ENCODE data around the gene TMEM170B. TPM values are rescaled to one million over a fixed set of nuclear protein-coding genes. Genes with fewer than 3 reads are reported as not detected.

TMEM170B gene
- total and polyA plus RNA-seq, 9 donors = 2.1 to 5.9 (median 5.3) TPM

DNA sequence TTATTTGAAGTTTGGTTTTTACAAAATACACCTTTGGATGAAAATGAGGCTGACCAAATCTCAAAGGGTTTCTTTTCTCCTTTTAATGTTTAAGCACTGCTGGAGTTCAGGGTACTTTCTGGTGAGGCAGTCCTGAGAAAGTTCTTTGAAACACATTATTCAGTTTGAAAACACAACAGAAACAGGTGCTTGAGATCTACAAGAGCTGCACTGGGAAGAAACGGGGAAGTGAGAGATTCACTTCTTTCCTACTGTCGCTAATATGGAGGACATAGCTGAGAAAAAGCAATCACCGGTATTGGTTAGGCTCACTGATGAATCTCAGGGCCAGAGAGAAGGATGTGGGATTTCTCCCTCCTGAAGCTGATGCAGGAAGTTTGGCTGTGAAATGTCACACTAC, 22.9 kb upstream of the TMEM170B start:
- intact Hi-C loops (cut with DNase I) = no loop called here
- Histone ChIP-seq H3K27me3 (no peaks in the 10 kb centered on the region), H3K9me3 (no peaks in the 10 kb centered on the region), H3K4me3 (no peak overlapping the region), H3K27ac (no peak overlapping the region), H3K36me3 (no peaks in the 10 kb centered on the region), H3K4me1 (ENCODE audit: insufficient read depth) (no peaks in the 10 kb centered on the region)
- TF ChIP-seq POLR2A (IDR thresholded peaks at IDR 0.05) (no peak), EP300 (IDR thresholded peaks at IDR 0.05) (no peak)
- TF ChIP-seq, protein P1, sequence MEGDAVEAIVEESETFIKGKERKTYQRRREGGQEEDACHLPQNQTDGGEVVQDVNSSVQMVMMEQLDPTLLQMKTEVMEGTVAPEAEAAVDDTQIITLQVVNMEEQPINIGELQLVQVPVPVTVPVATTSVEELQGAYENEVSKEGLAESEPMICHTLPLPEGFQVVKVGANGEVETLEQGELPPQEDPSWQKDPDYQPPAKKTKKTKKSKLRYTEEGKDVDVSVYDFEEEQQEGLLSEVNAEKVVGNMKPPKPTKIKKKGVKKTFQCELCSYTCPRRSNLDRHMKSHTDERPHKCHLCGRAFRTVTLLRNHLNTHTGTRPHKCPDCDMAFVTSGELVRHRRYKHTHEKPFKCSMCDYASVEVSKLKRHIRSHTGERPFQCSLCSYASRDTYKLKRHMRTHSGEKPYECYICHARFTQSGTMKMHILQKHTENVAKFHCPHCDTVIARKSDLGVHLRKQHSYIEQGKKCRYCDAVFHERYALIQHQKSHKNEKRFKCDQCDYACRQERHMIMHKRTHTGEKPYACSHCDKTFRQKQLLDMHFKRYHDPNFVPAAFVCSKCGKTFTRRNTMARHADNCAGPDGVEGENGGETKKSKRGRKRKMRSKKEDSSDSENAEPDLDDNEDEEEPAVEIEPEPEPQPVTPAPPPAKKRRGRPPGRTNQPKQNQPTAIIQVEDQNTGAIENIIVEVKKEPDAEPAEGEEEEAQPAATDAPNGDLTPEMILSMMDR (IDR thresholded peaks at IDR 0.05) = no peak
- 52 to 88% (median 54%) methylated on average over 3 of the region's 3 CpGs for WGBS, 3 donors
- DNase-seq = no peak

DNA sequence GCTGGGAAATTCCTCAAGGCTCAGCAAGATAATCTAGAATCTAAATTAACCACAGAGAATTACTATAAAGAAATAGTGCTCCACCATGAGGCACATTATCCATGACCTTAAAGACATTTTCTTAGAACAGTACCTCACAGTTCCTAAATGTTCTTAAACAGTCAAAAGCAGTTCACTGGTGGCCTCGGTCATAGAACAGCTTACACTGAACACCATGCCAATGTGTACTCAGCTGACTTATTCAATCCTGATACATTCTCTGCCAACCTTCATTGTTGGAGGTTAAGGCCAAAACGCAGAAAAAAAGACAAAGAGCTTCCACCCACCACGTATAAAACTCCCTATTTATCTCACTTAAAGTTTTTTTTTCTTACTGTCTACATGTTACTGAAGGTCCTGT, 21.8 kb upstream of the TMEM170B start:
- H3K4me3 ChIP-seq = no peak overlapping the region
- TF ChIP-seq POLR2A (IDR thresholded peaks at IDR 0.05) = no peak
- TF ChIP-seq EP300 (IDR thresholded peaks at IDR 0.05) = no peak
- TF ChIP-seq, protein P1 (IDR thresholded peaks at IDR 0.05) = no peak
- H3K36me3 ChIP-seq = no peaks in the 10 kb centered on the region
- H3K9me3 ChIP-seq = no peaks in the 10 kb centered on the region
- no peak for DNase-seq
- intact Hi-C loops (cut with DNase I) = no loop called here
- no peak overlapping the region for H3K27ac ChIP-seq
- H3K4me1 ChIP-seq (ENCODE audit: insufficient read depth) = no peaks in the 10 kb centered on the region
- H3K27me3 ChIP-seq = no peaks in the 10 kb centered on the region
- 63 to 66% (median 66%) methylated on average over 3 of the region's 3 CpGs for WGBS, 3 donors

DNA sequence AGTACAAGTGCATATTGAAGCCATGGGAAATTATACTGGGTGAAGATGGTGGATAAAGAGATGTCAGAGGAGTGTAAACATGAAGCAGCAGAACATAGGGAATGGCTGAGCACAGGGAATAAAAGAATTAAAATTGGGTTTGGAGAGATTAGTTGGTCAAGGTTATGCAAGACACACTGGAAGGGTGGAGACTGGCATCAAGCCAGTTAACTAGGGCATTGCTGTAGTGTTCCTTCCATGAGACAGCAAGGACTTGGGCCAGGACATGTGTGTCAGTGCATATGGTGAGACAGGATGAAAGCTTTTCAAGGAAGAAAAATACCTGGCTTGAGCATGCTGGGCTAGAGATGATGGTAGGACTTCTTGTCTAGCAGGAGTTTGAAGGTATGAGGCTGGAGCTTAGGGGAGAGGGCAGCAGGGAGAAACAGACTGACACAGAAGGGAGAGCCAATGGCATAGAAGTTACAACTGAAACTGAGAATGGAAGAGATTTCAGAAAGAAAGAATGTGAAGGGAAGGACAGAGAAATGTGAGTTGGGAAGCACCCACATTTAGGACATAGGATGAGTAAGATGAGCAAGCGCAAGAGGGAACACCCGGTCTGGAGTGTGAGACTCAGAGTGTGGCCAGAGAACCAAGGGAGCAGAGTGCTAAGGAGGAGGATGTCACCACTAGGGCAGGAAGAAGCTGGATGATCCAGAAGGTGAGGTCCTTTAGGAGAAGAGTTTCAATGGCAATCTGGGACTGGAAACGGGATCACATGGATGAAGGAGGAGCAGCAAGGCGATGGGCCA, 14.5 kb upstream of the TMEM170B start:
- DNase-seq = no peak
- intact Hi-C loops (cut with DNase I) = no loop called here
- TF ChIP-seq POLR2A (IDR thresholded peaks at IDR 0.05) (no peak), EP300 (IDR thresholded peaks at IDR 0.05) (no peak)
- TF ChIP-seq, protein P1 (IDR thresholded peaks at IDR 0.05) = no peak
- Histone ChIP-seq H3K9me3 (no peaks in the 10 kb centered on the region), H3K4me3 (no peak overlapping the region), H3K27ac (no peak overlapping the region), H3K4me1 (ENCODE audit: insufficient read depth) (no peaks in the 10 kb centered on the region), H3K36me3 (no peaks in the 10 kb centered on the region), H3K27me3 (no peaks in the 10 kb centered on the region)
- WGBS, 3 donors = 90 to 96% (median 92%) methylated on average over 4 of the region's 4 CpGs

DNA sequence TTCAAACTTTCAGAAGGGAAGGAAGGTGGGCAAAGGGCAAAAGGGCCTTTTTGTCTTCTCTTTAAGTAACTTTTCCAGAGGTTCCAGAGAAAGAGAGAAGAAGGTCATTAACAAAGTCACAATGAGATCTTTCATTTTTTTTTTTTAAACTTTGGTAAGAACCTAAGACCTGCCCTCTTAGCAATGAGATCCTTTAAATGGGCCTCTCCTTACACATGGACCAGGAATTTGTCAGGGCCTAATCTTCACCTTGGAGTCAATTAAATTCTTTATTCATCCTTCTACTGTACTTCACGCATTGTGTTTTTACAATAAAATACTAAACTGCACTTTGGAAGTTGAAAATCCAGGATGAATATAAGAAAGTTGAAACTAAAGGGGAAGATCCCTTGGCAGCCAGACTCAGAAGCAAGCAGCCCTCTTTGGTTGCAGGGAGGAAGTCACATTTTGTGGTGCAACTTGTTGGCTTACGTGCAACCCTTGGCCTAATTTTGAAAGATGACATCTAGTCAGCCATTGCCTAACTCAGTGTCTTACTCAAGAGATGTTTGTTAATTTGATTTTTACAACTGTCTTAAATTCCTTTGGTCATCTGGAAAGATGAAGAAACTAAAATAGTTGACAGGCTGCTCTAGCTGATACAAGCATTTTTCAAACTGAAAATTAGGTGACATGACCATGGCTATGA, 11.9 kb upstream of the TMEM170B start:
- H3K36me3 ChIP-seq = no peaks in the 10 kb centered on the region
- intact Hi-C loops (cut with DNase I) = no loop called here
- H3K4me3 ChIP-seq = no peak overlapping the region
- H3K27me3 ChIP-seq = no peaks in the 10 kb centered on the region
- no peak overlapping the region for H3K27ac ChIP-seq
- no peaks in the 10 kb centered on the region for H3K4me1 ChIP-seq (ENCODE audit: insufficient read depth)
- 46 to 84% (median 49%) methylated on average over 2 of the region's 2 CpGs for WGBS, 3 donors
- no peaks in the 10 kb centered on the region for H3K9me3 ChIP-seq
- DNase-seq = no peak
- no peak for TF ChIP-seq POLR2A (IDR thresholded peaks at IDR 0.05)
- TF ChIP-seq EP300 (IDR thresholded peaks at IDR 0.05) = no peak
- TF ChIP-seq, protein P1 (IDR thresholded peaks at IDR 0.05) = no peak
